ENCODE results near the gene TRAPPC12.
"Not testable (repeated sequence)": the region's sequence is repeated elsewhere in the genome, so short reads cannot be mapped to it uniquely, and the experiment has no call there.

TRAPPC12 gene

GRCh38 chr2:3445891-3446290, 66.4 kb downstream of the TRAPPC12 start:
- TF ChIP-seq, protein P1, sequence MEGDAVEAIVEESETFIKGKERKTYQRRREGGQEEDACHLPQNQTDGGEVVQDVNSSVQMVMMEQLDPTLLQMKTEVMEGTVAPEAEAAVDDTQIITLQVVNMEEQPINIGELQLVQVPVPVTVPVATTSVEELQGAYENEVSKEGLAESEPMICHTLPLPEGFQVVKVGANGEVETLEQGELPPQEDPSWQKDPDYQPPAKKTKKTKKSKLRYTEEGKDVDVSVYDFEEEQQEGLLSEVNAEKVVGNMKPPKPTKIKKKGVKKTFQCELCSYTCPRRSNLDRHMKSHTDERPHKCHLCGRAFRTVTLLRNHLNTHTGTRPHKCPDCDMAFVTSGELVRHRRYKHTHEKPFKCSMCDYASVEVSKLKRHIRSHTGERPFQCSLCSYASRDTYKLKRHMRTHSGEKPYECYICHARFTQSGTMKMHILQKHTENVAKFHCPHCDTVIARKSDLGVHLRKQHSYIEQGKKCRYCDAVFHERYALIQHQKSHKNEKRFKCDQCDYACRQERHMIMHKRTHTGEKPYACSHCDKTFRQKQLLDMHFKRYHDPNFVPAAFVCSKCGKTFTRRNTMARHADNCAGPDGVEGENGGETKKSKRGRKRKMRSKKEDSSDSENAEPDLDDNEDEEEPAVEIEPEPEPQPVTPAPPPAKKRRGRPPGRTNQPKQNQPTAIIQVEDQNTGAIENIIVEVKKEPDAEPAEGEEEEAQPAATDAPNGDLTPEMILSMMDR (IDR thresholded peaks at IDR 0.05; ENCODE audit: control insufficient read depth, extremely low read depth, insufficient read depth): no peak
- DNase-seq (ENCODE audit: low read depth): no peak

GRCh38 chr2:3446381-3446780, 66.9 kb downstream of the TRAPPC12 start:
- TF ChIP-seq, protein P1 (IDR thresholded peaks at IDR 0.05; ENCODE audit: control insufficient read depth, extremely low read depth, insufficient read depth): no peak
- no peak overlapping the region for H3K4me3 ChIP-seq (ENCODE audit: low read depth, low read length)
- no peak for DNase-seq (ENCODE audit: low read depth)

More at GRCh38 chr2:3445891-3446290, 66.4 kb downstream of the TRAPPC12 start:
- no peak overlapping the region for H3K4me3 ChIP-seq (ENCODE audit: low read depth, low read length)

- DNase-seq (ENCODE audit: low read depth); H3K4me3 ChIP-seq (ENCODE audit: low read depth, low read length): not testable (repeated sequence)
Measured at GRCh38 chr2:3447186-3447585, 67.7 kb downstream of the TRAPPC12 start.

DNA sequence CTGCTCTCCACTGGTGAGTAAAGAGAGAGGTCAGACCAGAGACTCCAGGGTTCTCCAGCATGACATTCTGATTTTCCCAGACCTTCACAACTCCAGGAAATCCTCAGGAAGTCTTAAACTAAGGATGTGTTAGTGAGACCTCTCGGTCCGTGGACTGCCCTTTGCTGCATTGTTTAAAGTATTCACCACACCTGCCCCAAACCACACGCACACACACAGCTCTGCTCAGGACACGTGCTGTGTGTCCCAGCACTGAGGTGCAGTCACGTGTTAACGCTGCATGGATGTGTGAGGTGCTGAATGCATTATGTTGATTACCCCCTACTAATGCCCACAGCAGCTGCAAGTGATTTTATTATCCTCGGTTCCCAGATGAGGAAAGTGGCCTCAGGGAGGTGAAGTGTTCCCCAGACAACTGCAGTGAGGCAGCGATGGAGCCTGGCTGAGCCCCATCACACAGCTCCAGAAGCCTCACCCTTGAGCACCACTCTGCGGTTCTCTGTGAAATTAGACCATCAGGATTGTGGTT, 68.4 kb downstream of the TRAPPC12 start:
- TF ChIP-seq, protein P1 (IDR thresholded peaks at IDR 0.05; ENCODE audit: control insufficient read depth, extremely low read depth, insufficient read depth): no peak

DNA sequence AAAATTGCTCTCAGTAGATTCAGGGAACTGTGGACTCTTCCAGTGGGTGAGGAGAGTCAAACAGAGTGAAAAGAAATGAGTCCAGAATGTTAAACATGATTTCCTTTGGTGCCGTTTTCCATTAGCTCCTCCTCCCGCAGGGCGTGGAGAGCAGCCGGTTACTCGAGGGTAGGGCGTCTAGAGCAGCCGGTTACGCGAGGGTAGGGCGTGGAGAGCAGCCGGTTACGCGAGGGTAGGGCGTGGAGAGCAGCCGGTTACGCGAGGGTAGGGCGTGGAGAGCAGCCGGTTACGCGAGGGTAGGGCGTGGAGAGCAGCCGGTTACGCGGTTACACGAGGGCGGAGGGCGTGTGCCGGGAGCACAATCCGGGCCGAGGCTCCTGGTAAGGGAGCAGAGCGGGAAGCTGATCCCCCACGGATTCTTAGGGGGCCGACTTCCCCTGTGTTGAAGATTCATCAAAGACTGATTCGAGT, 69.0 kb downstream of the TRAPPC12 start:
- not testable (repeated sequence) for DNase-seq (ENCODE audit: low read depth); H3K4me3 ChIP-seq (ENCODE audit: low read depth, low read length)

More for the DNA sequence above, 68.4 kb downstream of the TRAPPC12 start:
- no peak overlapping the region for H3K4me3 ChIP-seq (ENCODE audit: low read depth, low read length)
- no peak for DNase-seq (ENCODE audit: low read depth)

DNA sequence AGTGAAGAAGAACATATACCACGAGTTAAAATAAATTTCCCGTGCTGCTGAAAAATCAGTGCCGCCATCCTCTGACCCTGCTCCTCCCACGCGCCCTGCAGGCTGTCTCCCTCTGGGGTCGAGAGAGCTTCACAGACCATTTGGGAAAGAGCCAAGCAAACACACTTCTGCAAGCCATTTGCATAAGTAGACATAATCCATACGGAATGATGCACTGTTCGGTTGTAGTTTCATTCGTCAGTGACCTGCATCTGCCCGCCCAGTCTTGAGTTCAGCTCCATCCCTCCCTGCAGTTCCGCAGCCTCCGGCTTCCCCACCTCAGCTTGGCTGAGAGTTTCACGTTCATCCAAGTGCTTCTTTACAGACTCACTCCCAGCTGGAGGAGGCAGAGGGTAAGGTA, 69.6 kb downstream of the TRAPPC12 start:
- TF ChIP-seq, protein P1 (IDR thresholded peaks at IDR 0.05; ENCODE audit: control insufficient read depth, extremely low read depth, insufficient read depth): no peak
- no peak overlapping the region for H3K4me3 ChIP-seq (ENCODE audit: low read depth, low read length)
- DNase-seq (ENCODE audit: low read depth): no peak

DNA sequence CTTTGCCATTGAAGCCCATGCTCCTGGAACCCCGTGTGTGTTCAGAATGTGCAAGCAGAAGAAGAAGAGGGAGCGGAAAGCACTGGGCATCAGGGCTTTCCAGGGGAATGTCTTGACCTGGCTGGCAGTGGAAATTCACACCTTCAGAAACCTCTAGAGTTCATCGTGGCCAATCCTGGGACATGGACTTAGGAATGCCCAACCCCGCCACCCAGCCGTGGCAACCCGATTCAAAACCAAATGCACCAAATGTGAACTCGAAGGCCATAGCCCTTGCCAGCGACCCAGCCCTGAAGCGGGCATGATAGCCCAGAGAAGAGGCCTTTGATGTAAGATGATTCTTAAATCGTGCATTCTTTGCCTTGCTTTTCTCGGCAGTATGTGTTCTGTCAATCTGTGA, 70.4 kb downstream of the TRAPPC12 start:
- TF ChIP-seq, protein P1 (IDR thresholded peaks at IDR 0.05; ENCODE audit: control insufficient read depth, extremely low read depth, insufficient read depth): no peak
- H3K4me3 ChIP-seq (ENCODE audit: low read depth, low read length): no peak overlapping the region
- no peak for DNase-seq (ENCODE audit: low read depth)

DNA sequence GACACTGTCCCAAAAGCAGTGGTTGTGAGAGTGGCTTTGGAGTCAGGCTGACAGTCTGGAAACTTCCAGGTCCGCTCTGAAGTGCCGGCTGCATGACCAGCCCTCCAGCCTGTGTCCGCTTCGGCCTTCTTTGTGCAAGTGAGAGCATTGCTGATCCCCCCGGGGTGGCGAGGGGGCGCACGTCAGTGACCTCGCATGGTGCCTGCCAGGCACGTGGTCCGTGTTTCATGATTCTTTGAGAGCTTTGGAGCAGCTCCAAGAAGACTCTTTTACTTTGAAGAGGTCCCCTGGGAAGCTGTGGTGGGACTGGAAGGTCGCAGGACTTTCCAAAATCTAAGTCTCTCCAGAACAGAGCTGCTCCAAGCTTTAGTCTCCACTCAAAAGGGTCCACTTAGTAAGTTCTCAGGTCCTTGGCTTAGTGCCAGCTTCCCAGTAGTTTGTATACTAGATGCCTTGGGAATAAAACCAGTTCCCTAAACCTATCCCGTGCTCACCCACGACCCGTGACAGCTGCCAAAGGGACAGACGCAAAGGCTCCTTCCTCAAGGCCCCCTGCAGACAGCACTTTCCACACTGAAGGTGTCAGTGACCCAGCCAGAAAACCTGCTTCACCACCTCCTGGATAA, 71.0 kb downstream of the TRAPPC12 start:
- H3K4me3 ChIP-seq (ENCODE audit: low read depth, low read length): no peak overlapping the region
- DNase-seq (ENCODE audit: low read depth): no peak
- TF ChIP-seq, protein P1 (IDR thresholded peaks at IDR 0.05; ENCODE audit: control insufficient read depth, extremely low read depth, insufficient read depth): no peak
